Upper lobe of left lung (tissue), 4 donors: ENCODE data around the gene SPTBN1.

Experiments used
- CTCF ChIP-seq, 6 experiments: fragments of 450-650 bp in 4 of 6; fragments of 200-600 bp in 2 of 6; sonication (generic) in 2 of 6; IDR thresholded peaks; one replicate each; pipeline ENCODE4 v1.5.1; 2016 to 2019; ENCODE audit warnings: antibody characterized with exemption in 6 of 6
- POLR2A ChIP-seq, 4 donors: fragments of 450-650 bp; IDR thresholded peaks; one replicate each; pipeline ENCODE4 v1.5.1; 2016 to 2017; ENCODE audit warnings: antibody characterized with exemption in 4 of 4, mild to moderate bottlenecking in 2 of 4
- POLR2AphosphoS5 ChIP-seq, 2 donors: sonication (generic); formaldehyde crosslinking; IDR thresholded peaks; one replicate each; pipeline ENCODE4 v1.5.1; 2017; ENCODE audit warnings: antibody characterized with exemption in 2 of 2

DNA sequence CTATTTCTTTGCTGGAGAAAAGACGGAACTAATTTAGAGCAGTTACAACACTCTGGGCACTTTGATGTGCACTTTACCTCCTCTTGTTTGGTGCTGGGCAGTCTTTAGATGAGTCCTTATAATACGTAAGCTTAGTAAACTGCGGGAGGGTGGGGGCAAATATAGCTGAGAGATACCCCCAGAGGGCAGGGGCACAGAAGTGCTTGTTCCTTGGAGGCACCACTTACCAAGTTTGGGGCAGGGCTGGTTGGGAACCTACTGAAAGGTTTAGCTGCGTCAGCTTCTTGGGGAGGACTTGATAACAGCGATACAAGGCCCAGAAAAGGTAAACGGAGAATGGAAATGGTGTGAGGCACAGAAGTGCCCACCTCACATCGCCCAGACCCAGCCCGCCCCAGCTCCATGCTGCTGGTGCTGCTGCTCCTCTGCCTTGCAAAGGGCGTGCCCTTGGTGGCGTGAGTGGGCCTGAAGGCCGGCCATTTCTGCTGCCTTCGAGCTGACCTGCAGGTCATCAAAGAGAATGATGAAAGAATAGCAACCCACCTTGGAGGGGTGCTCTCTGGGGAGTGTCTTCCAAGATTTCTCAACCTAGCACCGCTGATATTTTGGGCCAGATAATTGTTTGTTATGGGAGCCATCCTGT is 139.2 kb downstream of the SPTBN1 start:
- TF ChIP-seq CTCF (IDR thresholded peaks at IDR 0.05) (no peak), POLR2A (IDR thresholded peaks at IDR 0.05) (no peak), POLR2AphosphoS5 (IDR thresholded peaks at IDR 0.05) (no peak)
